Aortic smooth muscle cell (primary cell): ENCODE measurements around the gene MBD6. TPM values are rescaled to one million over a fixed set of nuclear protein-coding genes. Genes with fewer than 3 reads are reported as not detected.

Experiments used
- total RNA-seq: library from RNA; depleted of rRNA; stranded (reverse); fragments of >200 nt; gene quantifications from 2 replicates; pipeline ENCODE4 v1.2.3, GENCODE V29; 2014

The MBD6 gene
- 4.2 and 9.2 TPM in 2 replicates for total RNA-seq

DNA sequence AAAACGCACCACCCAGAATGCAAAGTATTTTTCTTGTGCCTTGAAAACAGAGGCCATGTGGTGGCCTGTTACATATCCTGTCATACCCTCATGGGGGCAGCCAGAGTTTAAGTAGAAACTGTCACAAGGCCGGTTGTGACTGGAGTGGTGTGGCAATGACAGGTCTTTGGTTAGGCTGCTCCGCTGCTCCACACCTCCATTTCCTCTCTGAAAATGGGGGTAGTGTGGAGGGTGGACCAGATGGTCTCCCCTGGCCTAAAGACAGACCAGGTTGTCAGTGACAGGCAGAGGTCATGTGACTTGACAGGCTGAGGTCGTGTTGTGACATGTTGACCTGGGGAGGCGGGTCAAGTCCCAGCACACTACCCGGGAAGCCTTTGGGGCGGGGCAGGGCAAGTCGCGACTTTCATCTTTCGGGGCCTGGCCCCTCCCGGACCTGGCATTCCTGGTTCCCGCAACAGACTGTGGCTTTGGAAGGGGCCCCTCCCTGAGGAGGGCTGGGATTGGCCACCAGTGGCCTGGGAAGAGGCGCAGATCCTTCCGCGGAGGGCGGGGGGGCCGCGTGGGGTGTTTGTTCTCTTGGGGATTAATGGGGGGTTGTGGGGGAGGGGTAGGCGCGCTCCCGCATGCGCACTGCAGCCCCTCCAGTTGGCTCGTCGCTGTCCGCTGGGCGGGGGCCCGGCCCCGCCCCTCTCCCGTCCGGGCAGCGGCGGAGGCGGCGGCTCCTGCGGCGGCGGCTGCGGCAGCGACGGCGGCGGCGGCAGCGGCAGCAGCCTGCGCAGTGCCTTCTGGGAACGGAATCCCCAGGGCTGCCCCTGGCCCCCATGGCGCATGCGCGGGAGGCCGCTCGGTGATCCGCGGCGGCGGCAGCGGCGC is at the start of gene MBD6:
Gene MBD6, plus strand, starts transcription at position 814 of the 876 bp plus-strand sequence. CDS start 1,480 bp downstream, outside the sequence.

DNA sequence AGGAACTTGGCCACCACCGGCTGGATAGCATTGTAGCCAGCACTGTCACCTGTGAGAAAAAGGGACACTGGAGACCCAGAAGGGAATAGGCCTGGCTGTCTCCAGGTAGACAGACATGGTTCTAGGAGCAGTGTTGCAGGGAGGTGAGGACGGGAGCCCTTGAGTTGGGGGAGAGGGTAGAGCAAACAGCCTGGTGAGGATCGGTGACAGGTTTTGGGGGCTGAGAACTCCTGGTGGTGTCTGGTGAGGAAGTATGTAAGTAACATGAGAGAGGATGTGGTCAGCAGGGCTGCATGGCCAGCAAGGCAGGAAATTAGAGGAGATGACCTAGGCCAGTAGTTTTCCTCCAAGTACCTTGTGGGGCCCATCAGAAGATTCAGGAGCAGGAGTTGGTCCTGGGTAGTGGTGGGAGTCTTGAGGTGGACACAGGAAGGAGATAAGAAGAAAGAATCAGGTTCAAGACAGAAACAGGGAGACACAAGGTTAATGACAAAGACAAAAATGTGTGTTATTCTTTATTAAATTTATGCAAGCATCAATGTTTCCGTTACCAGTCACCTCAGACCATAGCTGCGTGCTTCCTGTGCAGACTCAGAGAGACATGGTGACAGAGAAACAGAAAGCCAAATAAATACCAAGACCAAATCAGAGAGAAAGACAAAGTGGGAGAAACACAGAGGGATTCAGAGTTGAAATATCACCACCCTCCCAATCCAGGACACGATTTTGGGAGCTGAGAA is 43.1 kb upstream of the MBD6 start, which contains the start of gene ARHGAP9:
Gene ARHGAP9, minus strand, starts transcription at position 491 of the 740 bp plus-strand sequence. Its CDS starts 460 bp downstream, at position 31.

DNA sequence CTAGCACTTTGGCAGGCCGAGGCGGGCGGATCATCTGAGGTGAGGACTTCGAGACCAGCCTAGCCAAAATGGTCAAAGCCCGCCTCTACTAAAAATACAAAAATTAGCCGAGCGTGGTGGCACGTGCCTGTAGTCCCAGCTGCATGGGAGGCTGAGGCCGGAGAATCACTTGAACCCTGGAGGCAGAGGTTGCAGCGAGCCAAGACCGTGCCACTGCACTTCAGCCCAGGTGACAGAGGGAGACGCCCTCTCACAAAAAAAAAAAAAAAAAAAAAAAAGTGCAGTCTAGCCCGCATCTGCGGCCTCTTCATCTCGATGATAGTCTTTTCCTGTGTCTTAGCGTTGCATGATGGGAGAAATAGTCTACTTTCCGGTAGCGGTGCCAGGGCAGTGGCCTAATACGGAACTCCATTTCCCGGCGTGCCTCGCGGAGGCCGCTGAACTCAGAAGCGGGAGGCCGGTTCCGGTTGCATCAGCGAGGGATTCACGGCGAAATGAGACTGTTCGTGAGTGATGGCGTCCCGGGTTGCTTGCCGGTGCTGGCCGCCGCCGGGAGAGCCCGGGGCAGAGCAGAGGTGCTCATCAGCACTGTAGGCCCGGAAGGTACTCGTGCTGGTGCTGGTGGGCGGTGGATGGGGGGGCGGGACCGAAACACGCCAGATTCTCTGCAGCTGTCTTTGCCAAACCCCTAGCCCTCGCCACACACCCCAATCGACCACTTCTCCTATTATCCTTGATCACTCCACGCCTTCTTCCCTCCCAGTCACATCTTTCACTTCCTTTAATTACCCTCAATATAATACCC is 34.8 kb upstream of the MBD6 start, which contains the start of gene MARS1:
Gene MARS1, plus strand, starts transcription at position 472 of the 805 bp plus-strand sequence. Its CDS starts 23 bp downstream, at position 495.

DNA sequence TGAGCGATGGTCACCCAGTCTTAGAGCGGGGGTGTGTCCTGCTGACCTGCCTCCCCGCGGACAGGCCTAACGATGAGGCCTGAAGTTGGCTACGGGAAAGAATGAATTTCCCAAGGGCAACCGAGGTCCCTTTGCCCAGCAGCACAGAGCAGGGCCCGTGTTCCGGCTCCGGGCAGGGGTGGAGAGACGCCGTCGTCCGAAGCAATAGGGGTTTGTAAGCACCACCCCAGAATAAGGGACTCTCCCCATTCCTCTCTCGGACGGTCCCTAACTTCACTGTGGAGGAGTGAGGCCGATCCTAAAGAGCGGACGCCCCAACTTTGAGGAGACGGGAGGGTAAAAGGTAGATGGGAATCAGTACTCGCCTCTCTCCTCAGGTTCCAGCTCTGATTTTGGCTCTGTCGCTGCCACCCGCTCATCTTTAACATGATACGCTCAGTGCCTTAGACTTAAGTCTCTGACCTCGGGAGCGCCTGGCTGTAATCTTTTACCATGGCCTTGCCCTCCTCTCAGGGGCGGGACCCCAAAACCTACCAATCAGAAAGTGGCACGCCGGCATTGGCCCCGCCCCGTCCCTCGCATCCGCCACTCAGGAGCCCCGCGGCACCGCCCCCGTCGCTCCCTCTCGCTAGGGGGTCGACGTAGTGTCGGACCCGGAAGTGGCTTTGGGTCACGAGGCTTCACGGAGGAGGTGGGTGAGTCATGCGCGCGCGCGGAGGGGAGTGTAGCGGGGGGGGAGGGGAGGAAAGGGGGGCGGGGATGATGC is 2.4 kb upstream of the MBD6 start, which contains the start of gene DDIT3:
Gene DDIT3, minus strand, starts transcription at position 462 of the 766 bp plus-strand sequence. CDS start 3,108 bp downstream, outside the sequence.

GRCh38 chr12:57546438-57547287 is 24.0 kb downstream of the MBD6 start, which contains the start of gene DCTN2:
TSS of gene DCTN2 (minus strand) at chr12:57547192. CDS start at chr12:57547063, 129 bp downstream.

DNA sequence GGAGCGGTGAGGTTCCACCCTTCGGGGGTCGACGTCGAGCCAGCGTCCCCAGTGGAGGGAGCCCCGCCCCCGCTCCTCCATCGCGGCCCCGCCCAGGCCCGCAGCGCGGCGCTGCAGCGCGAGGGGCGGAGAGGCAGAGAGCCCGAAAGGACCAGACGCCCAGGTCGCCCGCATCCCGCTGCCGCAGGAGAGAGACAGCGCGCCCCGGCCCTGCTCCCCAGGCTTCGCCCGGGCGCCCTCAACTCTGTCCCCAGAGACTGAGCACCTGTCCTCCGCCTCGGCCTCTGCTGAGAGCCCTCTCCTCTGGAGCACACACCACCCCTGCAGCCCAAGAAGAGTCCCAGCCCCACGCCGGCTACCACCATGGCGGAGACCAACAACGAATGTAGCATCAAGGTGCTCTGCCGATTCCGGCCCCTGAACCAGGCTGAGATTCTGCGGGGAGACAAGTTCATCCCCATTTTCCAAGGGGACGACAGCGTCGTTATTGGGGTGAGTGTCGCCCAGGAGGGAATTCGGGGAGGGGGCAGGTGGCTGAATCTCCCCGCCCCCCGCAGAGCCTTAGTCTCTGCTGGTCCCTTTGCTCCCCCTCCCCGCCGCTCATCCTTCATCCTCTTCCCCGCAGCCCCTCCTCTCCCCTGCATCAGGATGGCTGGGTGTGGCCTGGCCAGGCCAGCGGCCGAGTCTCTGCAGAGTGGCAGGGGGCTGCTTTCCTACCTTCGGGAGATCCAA is 27.5 kb downstream of the MBD6 start, which contains the start of gene KIF5A:
Gene KIF5A, plus strand, starts transcription at position 136 of the 732 bp plus-strand sequence. Its CDS starts 228 bp downstream, at position 364.

Other genes starting within 250 kb of the MBD6 start
- gene R3HDM2, start 91.8 kb upstream of the MBD6 start, total RNA-seq: 7.8 and 14.9 TPM in 2 replicates
- gene INHBC, start 88.0 kb upstream of the MBD6 start, total RNA-seq: not detected in 2 replicates
- 0.06 TPM in 1 of 2 replicates, not detected in the other for gene INHBE, start 67.5 kb upstream of the MBD6 start, total RNA-seq
- 0.13 and 0.31 TPM in 2 replicates for gene GLI1, start 63.0 kb upstream of the MBD6 start, total RNA-seq
- gene ARHGAP9, start 43.0 kb upstream of the MBD6 start, total RNA-seq: not detected in 2 replicates
- 117 and 143 TPM in 2 replicates for gene MARS1, start 34.8 kb upstream of the MBD6 start, total RNA-seq
- gene DDIT3, start 2.3 kb upstream of the MBD6 start, total RNA-seq: 36.1 and 51.7 TPM in 2 replicates
- gene DCTN2, start 24.4 kb downstream of the MBD6 start, total RNA-seq: 77.5 and 94.4 TPM in 2 replicates
- 0.06 and 0.26 TPM in 2 replicates for gene KIF5A, start 27.2 kb downstream of the MBD6 start, total RNA-seq
- gene PIP4K2C, start 68.4 kb downstream of the MBD6 start, total RNA-seq: 13.5 and 18.1 TPM in 2 replicates
- gene DTX3, start 82.0 kb downstream of the MBD6 start, total RNA-seq: 13.2 and 15.7 TPM in 2 replicates
- 16.8 and 18.8 TPM in 2 replicates for gene ARHGEF25, start 88.6 kb downstream of the MBD6 start, total RNA-seq
- 1.5 and 2.6 TPM in 2 replicates for gene B4GALNT1, start 110.4 kb downstream of the MBD6 start, total RNA-seq
- gene OS9, start 171.3 kb downstream of the MBD6 start, total RNA-seq: 220 and 268 TPM in 2 replicates
- gene AGAP2, start 215.9 kb downstream of the MBD6 start, total RNA-seq: 0.13 and 0.19 TPM in 2 replicates
- gene TSPAN31, start 222.2 kb downstream of the MBD6 start, total RNA-seq: 58.3 and 67.4 TPM in 2 replicates
- gene CDK4, start 229.5 kb downstream of the MBD6 start, total RNA-seq: 145 and 155 TPM in 2 replicates
- 5.8 and 6.6 TPM in 2 replicates for gene MARCHF9, start 232.3 kb downstream of the MBD6 start, total RNA-seq
- 0.19 and 0.40 TPM in 2 replicates for gene CYP27B1, start 244.3 kb downstream of the MBD6 start, total RNA-seq
- gene METTL1, start 249.3 kb downstream of the MBD6 start, total RNA-seq: 3.6 and 5.5 TPM in 2 replicates
- gene EEF1AKMT3, start 249.8 kb downstream of the MBD6 start, total RNA-seq: 5.2 and 5.4 TPM in 2 replicates